Measurements from ENCODE around the gene MARCO. TPM values are rescaled to one million over a fixed set of nuclear protein-coding genes. Genes with fewer than 3 reads are reported as not detected.

The MARCO gene
- total RNA-seq, 3 donors from 2014 or later, result 6.6 to 58.6 (median 6.9) TPM

- DNase-seq (ENCODE audit: low spot score in 2 of 2), result no peak
- intact Hi-C loops (cut with DNase I; ENCODE audit: low total_unique reads), result no loop called here
- Histone ChIP-seq H3K9me3 (peaks cover 4 to 29% of the 10 kb centered on the region in 2 donors), H3K36me3 (no peaks in the 10 kb centered on the region), H3K27me3 (no peaks in the 10 kb centered on the region), H3K4me1 (no peaks in the 10 kb centered on the region), H3K27ac (no peak overlapping the region), H3K4me3 (no peak overlapping the region)
- TF ChIP-seq POLR2A (IDR thresholded peaks at IDR 0.05) (no peak), CTCF (IDR thresholded peaks at IDR 0.05) (no peak), POLR2AphosphoS5 (IDR thresholded peaks at IDR 0.05) (no peak)
These were observed 12.5 kb downstream of the MARCO start for GRCh38 chr2:118954297-118955060.

- H3K27me3 ChIP-seq, result no peaks in the 10 kb centered on the region
- H3K9me3 ChIP-seq, result peaks cover 0 to 3% of the 10 kb centered on the region in 2 donors
- intact Hi-C loops (cut with DNase I; ENCODE audit: low total_unique reads), result no loop called here
- H3K27ac ChIP-seq, result no peak overlapping the region
- DNase-seq (ENCODE audit: low spot score in 2 of 2), result no peak
- H3K4me3 ChIP-seq, result no peak overlapping the region
- TF ChIP-seq CTCF (IDR thresholded peaks at IDR 0.05) (no peak), POLR2AphosphoS5 (IDR thresholded peaks at IDR 0.05) (no peak), POLR2A (IDR thresholded peaks at IDR 0.05) (no peak)
- no peaks in the 10 kb centered on the region for H3K36me3 ChIP-seq
- H3K4me1 ChIP-seq, result no peaks in the 10 kb centered on the region
These were observed 23.7 kb downstream of the MARCO start for GRCh38 chr2:118965737-118966136.

GRCh38 chr2:118967124-118967880, 25.3 kb downstream of the MARCO start:
- H3K4me3 ChIP-seq, result no peak overlapping the region
- TF ChIP-seq CTCF (IDR thresholded peaks at IDR 0.05) (no peak), POLR2AphosphoS5 (IDR thresholded peaks at IDR 0.05) (no peak), POLR2A (IDR thresholded peaks at IDR 0.05) (no peak)
- no peaks in the 10 kb centered on the region for H3K27me3 ChIP-seq
- no peak overlapping the region for H3K27ac ChIP-seq
- H3K4me1 ChIP-seq, result no peaks in the 10 kb centered on the region
- intact Hi-C loops (cut with DNase I; ENCODE audit: low total_unique reads), result no loop called here
- no peak for DNase-seq (ENCODE audit: low spot score in 2 of 2)
- no peaks in the 10 kb centered on the region for H3K9me3 ChIP-seq
- H3K36me3 ChIP-seq, result no peaks in the 10 kb centered on the region

GRCh38 chr2:118968042-118968441, 26.0 kb downstream of the MARCO start:
- Histone ChIP-seq H3K27me3 (no peaks in the 10 kb centered on the region), H3K4me3 (no peak overlapping the region), H3K36me3 (no peaks in the 10 kb centered on the region), H3K9me3 (no peaks in the 10 kb centered on the region), H3K4me1 (no peaks in the 10 kb centered on the region), H3K27ac (no peak overlapping the region)
- DNase-seq (ENCODE audit: low spot score in 2 of 2), result no peak
- TF ChIP-seq POLR2A (IDR thresholded peaks at IDR 0.05) (no peak), POLR2AphosphoS5 (IDR thresholded peaks at IDR 0.05) (no peak), CTCF (IDR thresholded peaks at IDR 0.05) (no peak)
- intact Hi-C loops (cut with DNase I; ENCODE audit: low total_unique reads), result no loop called here
